ENCODE measurements around the gene SCNN1G. TPM values are rescaled to one million over a fixed set of nuclear protein-coding genes. Genes with fewer than 3 reads are reported as not detected.

The SCNN1G gene
- total and polyA plus RNA-seq, 2 donors (not counting 3 experiments of a cell fraction or from before 2014, with no cell fraction given): not detected

- Histone ChIP-seq H3K9ac (replicated peaks; ENCODE audit: extremely low read depth, insufficient read depth, low read length) (no peak overlapping the region), H3K27me3 (ENCODE audit: control insufficient read depth in 2 of 2, insufficient read depth in 2 of 2, low read length in 2 of 2) (peaks cover 0 to 5% of the 10 kb centered on the region in 2 experiments), H2AFZ (ENCODE audit: low read depth, low read length) (no peak overlapping the region), H3K4me3 (replicated peaks in 1 of 3; ENCODE audit: insufficient read depth in 1 of 3, low read depth in 1 of 3, low read length in 3 of 3) (no peak overlapping the region), H3K9me1 (replicated peaks; ENCODE audit: control insufficient read depth, extremely low read depth, insufficient read depth, low read length) (no peaks in the 10 kb centered on the region), H3K4me1 (ENCODE audit: control insufficient read depth, extremely low read depth, insufficient read depth, low read length) (no peaks in the 10 kb centered on the region), H3K9me3 (replicated peaks; ENCODE audit: control insufficient read depth, insufficient read depth, low read length) (no peaks in the 10 kb centered on the region), H3K79me2 (ENCODE audit: control insufficient read depth, insufficient read depth, low read length) (no peaks in the 10 kb centered on the region), H3K4me2 (ENCODE audit: insufficient read depth, low read length) (no peak overlapping the region), H3K27ac (ENCODE audit: insufficient read depth, low read depth, low read length) (no peak overlapping the region), H4K20me1 (replicated peaks; ENCODE audit: control insufficient read depth, extremely low read depth, insufficient read depth, low read length) (no peaks in the 10 kb centered on the region), H3K36me3 (ENCODE audit: control insufficient read depth in 2 of 2, extremely low read depth in 1 of 2, insufficient read depth in 2 of 2, low read length in 2 of 2) (no peaks in the 10 kb centered on the region)
- dilution Hi-C loops (cut with MboI; ENCODE audit: extremely low pct_ligation_motif_present, low sequenced_read_pairs) (no loop called here), intact Hi-C loops (cut with micrococcal nuclease) (no loop called here)
- ChIA-PET CTCF (no interaction called here), POLR2A (no interaction called here)
- no TSS peak for BruUV-seq (replicated peaks)
- TF ChIP-seq MYC (IDR thresholded peaks at IDR 0.05; ENCODE audit: low read depth, low read length) (no peak), JUN (IDR thresholded peaks at IDR 0.05; ENCODE audit: borderline replicate concordance, insufficient read depth, insufficient read length, low read depth) (no peak), CTCF (IDR thresholded peaks at IDR 0.05; ENCODE audit: extremely low read depth in 1 of 2, insufficient read depth in 1 of 2, low read depth in 1 of 2, low read length in 2 of 2) (no peak), MAX (IDR thresholded peaks at IDR 0.05; ENCODE audit: insufficient read depth, insufficient read length) (no peak), FOS (IDR thresholded peaks at IDR 0.05; ENCODE audit: borderline replicate concordance, insufficient read depth, low read length) (no peak), GATA2 (IDR thresholded peaks at IDR 0.05; ENCODE audit: insufficient read depth, insufficient read length, low read depth, low read length) (no peak), EZH2 (IDR thresholded peaks at IDR 0.05; ENCODE audit: borderline replicate concordance, low read depth, low read length, severe bottlenecking) (no peak)
- DNase-seq (ENCODE audit: low read depth, low spot score) (no peak), FAIRE-seq (no peak)
Measured at GRCh38 chr16:23195366-23195978, 12.9 kb downstream of the SCNN1G start.
